ENCODE data around the gene EZR.

- TF ChIP-seq EZH2 (IDR thresholded peaks at IDR 0.05; ENCODE audit: borderline replicate concordance, control insufficient read depth, low read depth, low read length) (no peak), CTCF (IDR thresholded peaks at IDR 0.05 in 2 of 3, conservative IDR thresholded peaks at IDR 0.05 in 1 of 3; ENCODE audit: control insufficient read depth in 2 of 3, extremely low read depth in 1 of 3, insufficient read depth in 1 of 3, low read depth in 3 of 3, low read length in 3 of 3) (no peak), ZBED1 (IDR thresholded peaks at IDR 0.05; ENCODE audit: borderline replicate concordance) (no peak), SIN3A (IDR thresholded peaks at IDR 0.05; ENCODE audit: low read depth, low read length) (no peak), ZBTB4 (CRISPR knock-in tag; IDR thresholded peaks at IDR 0.05) (no peak), TAF1 (IDR thresholded peaks at IDR 0.05; ENCODE audit: borderline replicate concordance, low read depth, low read length) (no peak), PBX3 (IDR thresholded peaks at IDR 0.05; ENCODE audit: insufficient replicate concordance, low read depth, low read length) (no peak), HSF1 (IDR thresholded peaks at IDR 0.05; ENCODE audit: low read depth, low read length) (no peak), ELK1 (IDR thresholded peaks at IDR 0.05; ENCODE audit: low read depth, low read length) (no peak), REST (IDR thresholded peaks at IDR 0.05; ENCODE audit: low read depth, low read length) (no peak), NRF1 (conservative IDR thresholded peaks at IDR 0.05; ENCODE audit: low read depth, low read length) (no peak), PKNOX1 (IDR thresholded peaks at IDR 0.05) (no peak), POLR2A (IDR thresholded peaks at IDR 0.05; ENCODE audit: low read depth, low read length) (no peak), GATAD2B (conservative IDR thresholded peaks at IDR 0.05; ENCODE audit: low read depth) (no peak)
Observed at GRCh38 chr6:158717341-158718330, 101.5 kb downstream of the EZR start.
